ENCODE data around the gene THUMPD3.

- TF ChIP-seq CTCF (IDR thresholded peaks at IDR 0.05), result no peak
- TF ChIP-seq POLR2A (IDR thresholded peaks at IDR 0.05), result no peak
- no peak for TF ChIP-seq POLR2AphosphoS5 (IDR thresholded peaks at IDR 0.05; ENCODE audit: insufficient read depth in 1 of 2, low read depth in 1 of 2)
These were observed 15.1 kb downstream of the THUMPD3 start for GRCh38 chr3:9377981-9378380.

Data from vagina (tissue), 2 donors.